ENCODE results near the gene ATG13. TPM values are rescaled to one million over a fixed set of nuclear protein-coding genes. Genes with fewer than 3 reads are reported as not detected.

ATG13 gene
- total and polyA plus RNA-seq, 3 donors from 2014 or later: 176 to 224 (median 203) TPM

DNA sequence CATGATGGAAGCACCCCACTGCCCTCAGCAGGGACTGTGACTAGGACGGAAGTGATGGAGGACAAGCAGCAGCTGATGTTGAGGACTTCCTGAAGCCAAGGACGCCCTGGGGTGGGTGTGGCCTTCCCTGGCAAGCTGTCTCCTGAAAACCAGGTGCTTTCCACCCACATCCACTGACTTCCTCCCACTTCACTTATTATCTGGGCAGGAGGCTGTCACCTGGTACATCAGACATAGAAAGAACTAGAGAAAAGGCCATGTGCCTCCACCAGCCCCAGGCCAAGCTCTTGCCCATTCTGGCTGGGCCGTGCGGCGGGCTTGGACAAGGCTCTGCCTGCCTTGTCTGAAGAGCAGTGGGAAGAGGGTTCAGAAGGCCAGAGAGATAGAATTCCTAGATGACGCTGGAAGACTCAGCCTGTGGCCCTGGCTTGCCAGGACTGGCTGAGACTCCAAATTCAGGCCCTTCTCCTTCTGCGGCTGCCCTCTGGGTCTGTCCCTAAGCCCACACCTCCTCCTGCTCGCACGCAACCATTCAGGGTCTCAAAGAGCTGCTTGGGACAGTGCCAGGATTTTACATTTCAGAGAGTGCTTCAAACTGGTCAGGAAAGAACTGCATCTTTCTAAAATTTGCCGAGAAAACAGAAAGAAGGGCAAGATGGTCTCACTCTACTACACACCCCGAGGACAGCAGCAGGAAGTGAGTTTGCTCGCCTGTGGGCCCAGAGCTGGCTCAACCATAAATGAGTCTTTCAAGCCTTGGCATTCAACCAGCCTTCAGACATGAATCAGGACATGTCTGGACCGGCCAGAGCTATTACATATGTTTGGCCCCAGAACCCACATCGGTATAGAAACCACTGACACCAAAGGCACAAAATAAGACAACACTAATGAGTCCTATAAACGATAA, 69.8 kb downstream of the ATG13 start:
- Histone ChIP-seq H3K27me3 (no peaks in the 10 kb centered on the region), H3K36me3 (ENCODE audit: low read depth, missing control alignments) (no peaks in the 10 kb centered on the region), H3K4me3 (no peak overlapping the region), H3K27ac (no peak overlapping the region), H3K9me3 (no peaks in the 10 kb centered on the region), H3K4me1 (no peaks in the 10 kb centered on the region)
- intact Hi-C loops (cut with DNase I; ENCODE audit: low total_unique reads): no loop called here
- 72 to 80% methylated on average over 11 to 15 of the region's 15 CpGs for WGBS, 2 donors
- no peak for DNase-seq
- TF ChIP-seq POLR2A (IDR thresholded peaks at IDR 0.05) (no peak), CTCF (IDR thresholded peaks at IDR 0.05) (no peak)

DNA sequence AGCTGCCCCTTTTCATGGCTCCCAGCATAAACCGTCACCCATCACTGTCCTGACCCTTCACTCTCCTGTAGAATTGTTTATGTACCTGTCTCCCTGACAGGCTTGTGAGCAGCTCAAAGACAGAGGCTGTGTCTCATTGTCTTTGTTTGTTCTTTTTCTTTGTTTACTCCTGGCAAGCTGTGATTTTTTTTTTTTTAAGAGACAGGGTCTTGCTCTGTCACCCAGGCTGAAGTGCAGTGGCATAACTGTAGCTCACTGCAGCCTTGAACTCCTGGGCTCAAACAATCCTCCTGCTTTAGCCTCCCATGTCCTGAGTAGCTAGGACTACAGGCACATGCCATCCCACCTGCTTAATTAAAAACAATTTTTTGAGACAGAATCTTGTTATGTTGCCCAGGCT, 73.3 kb downstream of the ATG13 start:
- 94 to 97% methylated on average over 1 of the region's 1 CpG for WGBS, 2 donors
- H3K4me3 ChIP-seq: no peak overlapping the region
- no peak overlapping the region for H3K27ac ChIP-seq
- H3K27me3 ChIP-seq: no peaks in the 10 kb centered on the region
- no peaks in the 10 kb centered on the region for H3K9me3 ChIP-seq
- H3K4me1 ChIP-seq: peaks cover 2% of the 10 kb centered on the region
- no peaks in the 10 kb centered on the region for H3K36me3 ChIP-seq (ENCODE audit: low read depth, missing control alignments)
- intact Hi-C loops (cut with DNase I; ENCODE audit: low total_unique reads): no loop called here
- DNase-seq: no peak
- TF ChIP-seq POLR2A (IDR thresholded peaks at IDR 0.05): no peak
- no peak for TF ChIP-seq CTCF (IDR thresholded peaks at IDR 0.05)

- H3K27me3 ChIP-seq: no peaks in the 10 kb centered on the region
- WGBS, 2 donors: 91 to 96% methylated on average over 4 of the region's 4 CpGs
- no peaks in the 10 kb centered on the region for H3K9me3 ChIP-seq
- TF ChIP-seq POLR2A (IDR thresholded peaks at IDR 0.05) (no peak), CTCF (IDR thresholded peaks at IDR 0.05) (no peak)
- no peaks in the 10 kb centered on the region for H3K36me3 ChIP-seq (ENCODE audit: low read depth, missing control alignments)
- H3K4me3 ChIP-seq: no peak overlapping the region
- peaks cover 20% of the 10 kb centered on the region for H3K4me1 ChIP-seq
- DNase-seq: no peak
- intact Hi-C loops (cut with DNase I; ENCODE audit: low total_unique reads): no loop called here
- no peak overlapping the region for H3K27ac ChIP-seq
Measured at GRCh38 chr11:46692450-46692849, 75.1 kb downstream of the ATG13 start.

GRCh38 chr11:46693597-46694012, 76.3 kb downstream of the ATG13 start:
- DNase-seq: no peak
- peaks cover 30% of the 10 kb centered on the region for H3K4me1 ChIP-seq
- 73 to 100% methylated on average over 1 to 2 of the region's 2 CpGs for WGBS, 2 donors
- H3K9me3 ChIP-seq: no peaks in the 10 kb centered on the region
- no peak overlapping the region for H3K27ac ChIP-seq
- no peak for TF ChIP-seq CTCF (IDR thresholded peaks at IDR 0.05)
- TF ChIP-seq POLR2A (IDR thresholded peaks at IDR 0.05): no peak
- H3K4me3 ChIP-seq: no peak overlapping the region
- intact Hi-C loops (cut with DNase I; ENCODE audit: low total_unique reads): no loop called here
- no peaks in the 10 kb centered on the region for H3K36me3 ChIP-seq (ENCODE audit: low read depth, missing control alignments)
- H3K27me3 ChIP-seq: no peaks in the 10 kb centered on the region

DNA sequence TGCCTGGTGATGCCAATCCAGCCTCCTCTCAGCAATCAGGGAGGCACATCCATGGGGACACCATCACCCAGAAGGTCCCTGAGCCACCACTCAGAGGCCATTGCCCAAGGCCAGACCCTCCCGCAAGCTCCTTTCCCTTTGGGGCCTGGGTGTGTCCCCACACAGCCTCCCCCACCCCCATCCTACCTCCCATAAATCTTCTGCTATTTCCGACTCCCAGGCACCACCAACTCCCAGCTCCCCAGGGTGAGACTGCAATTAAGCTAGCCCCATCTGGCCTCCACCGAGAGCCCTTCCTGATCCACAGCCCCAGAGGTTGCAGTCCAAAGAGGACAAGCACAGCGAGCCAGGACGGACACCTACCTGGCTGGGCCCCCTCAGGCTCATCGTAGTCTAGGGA, 76.7 kb downstream of the ATG13 start:
- intact Hi-C loops (cut with DNase I; ENCODE audit: low total_unique reads): no loop called here
- Histone ChIP-seq H3K27me3 (no peaks in the 10 kb centered on the region), H3K9me3 (no peaks in the 10 kb centered on the region), H3K4me1 (peaks cover 34% of the 10 kb centered on the region), H3K27ac (no peak overlapping the region), H3K4me3 (no peak overlapping the region), H3K36me3 (ENCODE audit: low read depth, missing control alignments) (no peaks in the 10 kb centered on the region)
- 79 to 83% methylated on average over 6 of the region's 6 CpGs for WGBS, 2 donors
- DNase-seq: no peak
- TF ChIP-seq POLR2A (IDR thresholded peaks at IDR 0.05) (no peak), CTCF (IDR thresholded peaks at IDR 0.05) (no peak)
